ENCODE data around the gene SLX4. TPM values are rescaled to one million over a fixed set of nuclear protein-coding genes. Genes with fewer than 3 reads are reported as not detected.

SLX4 gene
- total and polyA plus RNA-seq, 2 experiments from 2014 or later = 1.9 to 2.3 TPM

DNA sequence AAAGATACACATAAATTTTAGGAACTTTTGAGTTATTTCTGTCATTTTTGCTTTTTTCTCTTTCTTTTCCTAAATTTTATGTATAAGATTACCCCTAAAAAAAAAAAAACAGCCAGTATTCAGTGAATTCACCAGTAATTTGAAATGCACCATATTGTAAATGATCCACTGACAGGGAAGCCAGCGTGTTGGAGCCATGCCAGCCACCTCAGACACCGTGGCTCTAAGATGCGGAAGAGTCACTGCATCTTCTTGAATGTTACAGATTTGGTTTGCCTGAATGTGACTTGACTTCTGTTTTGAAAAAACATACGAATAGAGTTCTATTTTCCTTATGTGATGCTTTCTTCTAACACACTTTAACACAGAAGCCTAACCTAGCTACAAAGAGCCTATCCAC lies 73.2 kb downstream of the SLX4 start:
- Histone ChIP-seq H3K79me2 (ENCODE audit: insufficient read depth) (no peaks in the 10 kb centered on the region), H3K4me1 (ENCODE audit: insufficient read depth) (peaks cover 7% of the 10 kb centered on the region; the same call in 1 of the 2 replicates), H3K9me3 (ENCODE audit: low read depth) (no peaks in the 10 kb centered on the region), H3K4me3 (no peak overlapping the region), H3F3A (ENCODE audit: insufficient read depth) (0 out of 2 replicates have a peak, but pooled peaks cover 4% of the 10 kb centered on the region), H3K36me3 (ENCODE audit: low read depth) (no peaks in the 10 kb centered on the region), H2AFZ (no peak overlapping the region), H3K9me2 (ENCODE audit: insufficient read depth) (no peaks in the 10 kb centered on the region), H3K27me3 (replicated peaks; ENCODE audit: insufficient read depth) (no peaks in the 10 kb centered on the region), H4K20me1 (ENCODE audit: insufficient read depth) (no peaks in the 10 kb centered on the region), H3K27ac (no peak overlapping the region), H3K4me2 (ENCODE audit: unreplicated experiment) (no peak overlapping the region), H3K9ac (no peak overlapping the region)
- TF ChIP-seq EZH2 (IDR thresholded peaks at IDR 0.05; ENCODE audit: insufficient read depth, poor library complexity, severe bottlenecking) (no peak), EZH2phosphoT487 (IDR thresholded peaks at IDR 0.05; ENCODE audit: insufficient read depth, low read depth) (no peak)
- no peak for DNase-seq
- in situ Hi-C loops (cut with MboI) = no loop called here
- WGBS, 2 experiments (ENCODE audit: low coverage in 1 of 2, low lambda C conversion rate in 2 of 2, missing lambda C conversion rate in 2 of 2) = 95 to 96% methylated on average over 4 of the region's 4 CpGs

DNA sequence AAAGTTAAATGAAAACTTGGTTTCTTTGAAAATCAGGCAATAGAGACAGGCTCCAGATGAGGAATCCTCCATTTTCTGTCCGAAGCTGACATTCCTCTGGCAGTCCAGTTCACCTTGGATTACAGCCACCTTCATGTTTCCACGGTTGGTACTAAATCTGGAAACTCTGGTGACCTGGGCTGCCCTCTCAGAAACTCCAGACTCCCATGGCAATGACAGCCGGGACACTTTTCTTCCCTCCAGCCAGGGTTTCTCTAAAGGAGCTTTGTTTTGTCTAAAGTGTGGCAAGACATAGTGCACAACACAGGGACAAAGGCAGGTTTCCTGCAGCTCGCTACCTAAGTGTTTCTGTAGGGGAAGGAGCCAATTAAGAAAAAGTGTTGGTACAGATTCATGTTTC lies 74.6 kb downstream of the SLX4 start:
- H3K4me1 ChIP-seq (ENCODE audit: insufficient read depth) = peaks cover 7% of the 10 kb centered on the region; the same call in 1 of the 2 replicates
- peak overlapping the region; percentile 51 for H3K4me2 ChIP-seq (ENCODE audit: unreplicated experiment)
- no peaks in the 10 kb centered on the region for H3K79me2 ChIP-seq (ENCODE audit: insufficient read depth)
- no peaks in the 10 kb centered on the region for H4K20me1 ChIP-seq (ENCODE audit: insufficient read depth)
- peak overlapping the region; percentile 53 for H3K9ac ChIP-seq
- 0 out of 2 replicates have a peak, but pooled peaks cover 4% of the 10 kb centered on the region for H3F3A ChIP-seq (ENCODE audit: insufficient read depth)
- no peaks in the 10 kb centered on the region for H3K9me3 ChIP-seq (ENCODE audit: low read depth)
- H3K9me2 ChIP-seq (ENCODE audit: insufficient read depth) = no peaks in the 10 kb centered on the region
- no peak overlapping the region for H2AFZ ChIP-seq
- 0 out of 2 replicates have a peak overlapping the region, but pooled peaks have one; percentile 5 for H3K4me3 ChIP-seq
- TF ChIP-seq EZH2phosphoT487 (IDR thresholded peaks at IDR 0.05; ENCODE audit: insufficient read depth, low read depth) = no peak
- TF ChIP-seq EZH2 (IDR thresholded peaks at IDR 0.05; ENCODE audit: insufficient read depth, poor library complexity, severe bottlenecking) = no peak
- in situ Hi-C loops (cut with MboI) = no loop called here
- no peaks in the 10 kb centered on the region for H3K27me3 ChIP-seq (replicated peaks; ENCODE audit: insufficient read depth)
- H3K36me3 ChIP-seq (ENCODE audit: low read depth) = no peaks in the 10 kb centered on the region; the same call in 1 of the 2 replicates
- H3K27ac ChIP-seq = peak overlapping the region; percentile 79
- 31 to 38% methylated on average over 4 of the region's 4 CpGs for WGBS, 2 experiments (ENCODE audit: low coverage in 1 of 2, low lambda C conversion rate in 2 of 2, missing lambda C conversion rate in 2 of 2)
- peak; percentile 15 for DNase-seq

- no peaks in the 10 kb centered on the region for H3K9me3 ChIP-seq (ENCODE audit: low read depth)
- peaks cover 7% of the 10 kb centered on the region; the same call in 1 of the 2 replicates for H3K4me1 ChIP-seq (ENCODE audit: insufficient read depth)
- in situ Hi-C loops (cut with MboI) = no loop called here
- H3K4me3 ChIP-seq = 0 out of 2 replicates have a peak overlapping the region, but pooled peaks have one; percentile 5
- H3K9me2 ChIP-seq (ENCODE audit: insufficient read depth) = no peaks in the 10 kb centered on the region
- H3F3A ChIP-seq (ENCODE audit: insufficient read depth) = 0 out of 2 replicates have a peak, but pooled peaks cover 4% of the 10 kb centered on the region
- H3K79me2 ChIP-seq (ENCODE audit: insufficient read depth) = no peaks in the 10 kb centered on the region
- peak overlapping the region; percentile 51 for H3K4me2 ChIP-seq (ENCODE audit: unreplicated experiment)
- H3K36me3 ChIP-seq (ENCODE audit: low read depth) = no peaks in the 10 kb centered on the region; the same call in 1 of the 2 replicates
- peak overlapping the region; percentile 53 for H3K9ac ChIP-seq
- peak; percentile 74 for DNase-seq
- 19 to 27% methylated on average over 3 of the region's 3 CpGs for WGBS, 2 experiments (ENCODE audit: low coverage in 1 of 2, low lambda C conversion rate in 2 of 2, missing lambda C conversion rate in 2 of 2)
- H3K27me3 ChIP-seq (replicated peaks; ENCODE audit: insufficient read depth) = no peaks in the 10 kb centered on the region
- no peaks in the 10 kb centered on the region for H4K20me1 ChIP-seq (ENCODE audit: insufficient read depth)
- H2AFZ ChIP-seq = no peak overlapping the region
- H3K27ac ChIP-seq = peak overlapping the region; percentile 79
- TF ChIP-seq EZH2 (IDR thresholded peaks at IDR 0.05; ENCODE audit: insufficient read depth, poor library complexity, severe bottlenecking) (no peak), EZH2phosphoT487 (IDR thresholded peaks at IDR 0.05; ENCODE audit: insufficient read depth, low read depth) (no peak)
Measured at GRCh38 chr16:3536271-3536731, 75.1 kb downstream of the SLX4 start.

DNA sequence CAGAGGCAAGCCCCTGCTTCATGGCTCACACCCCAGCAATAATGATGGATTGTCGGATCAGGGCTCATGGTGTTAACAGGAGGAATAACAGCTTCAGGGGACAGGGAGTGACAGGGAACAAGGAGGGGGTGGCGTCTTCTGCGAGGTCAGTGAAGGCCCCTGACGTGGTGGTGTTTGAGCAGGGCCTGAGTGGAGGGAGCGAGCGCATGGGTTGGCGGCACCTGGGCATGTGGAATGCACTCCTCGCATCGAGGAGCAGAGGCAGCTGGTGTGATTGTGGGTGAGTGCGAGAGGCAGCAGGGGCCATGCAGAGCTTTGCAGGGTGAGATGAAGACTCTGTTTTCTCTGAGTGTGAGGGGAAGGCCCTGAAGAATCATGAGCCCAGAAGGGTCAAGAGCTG lies 77.3 kb downstream of the SLX4 start:
- Histone ChIP-seq H4K20me1 (ENCODE audit: insufficient read depth) (no peaks in the 10 kb centered on the region), H3K9ac (no peak overlapping the region), H2AFZ (no peak overlapping the region), H3K79me2 (ENCODE audit: insufficient read depth) (no peaks in the 10 kb centered on the region), H3K4me2 (ENCODE audit: unreplicated experiment) (no peak overlapping the region), H3K27ac (no peak overlapping the region), H3K9me3 (ENCODE audit: low read depth) (no peaks in the 10 kb centered on the region), H3K36me3 (ENCODE audit: low read depth) (peaks cover 7% of the 10 kb centered on the region; the same call in 1 of the 2 replicates), H3K4me3 (no peak overlapping the region), H3K4me1 (ENCODE audit: insufficient read depth) (peaks cover 7% of the 10 kb centered on the region; the same call in 1 of the 2 replicates), H3F3A (ENCODE audit: insufficient read depth) (0 out of 2 replicates have a peak, but pooled peaks cover 4% of the 10 kb centered on the region), H3K9me2 (ENCODE audit: insufficient read depth) (no peaks in the 10 kb centered on the region), H3K27me3 (replicated peaks; ENCODE audit: insufficient read depth) (no peaks in the 10 kb centered on the region)
- no peak for DNase-seq
- WGBS, 2 experiments (ENCODE audit: low coverage in 1 of 2, low lambda C conversion rate in 2 of 2, missing lambda C conversion rate in 2 of 2) = 96 to 97% methylated on average over 9 to 10 of the region's 10 CpGs
- in situ Hi-C loops (cut with MboI) = no loop called here
- TF ChIP-seq EZH2phosphoT487 (IDR thresholded peaks at IDR 0.05; ENCODE audit: insufficient read depth, low read depth) (no peak), EZH2 (IDR thresholded peaks at IDR 0.05; ENCODE audit: insufficient read depth, poor library complexity, severe bottlenecking) (no peak)

Data from GM23248 (cell line).